Tibial artery (tissue), 4 donors: ENCODE measurements around the gene EFS.

ENCODE experiments used
- DNase-seq, 2 donors: peaks; one replicate each; pipeline ENCODE4 v3.0.0-alpha.2; 2019
- H3K27ac ChIP-seq, 2 donors: fragments of 200-600 bp; sonication (generic) in 1 of 2; 1 replicate in 1 of 2; 2 replicates in 1 of 2; pipeline ENCODE4 v1.5.1; 2018 to 2019; ENCODE audit warnings: mild to moderate bottlenecking in 1 of 2
- H3K27me3 ChIP-seq, 2 donors: fragments of 200-600 bp; sonication (generic) in 1 of 2; one replicate each; pipeline versions ENCODE4 v1.5.1 to v1.6.0; 2016 to 2019
- H3K36me3 ChIP-seq, 3 donors: fragments of 200-600 bp; sonication (generic) in 2 of 3; one replicate each; pipeline ENCODE4 v1.5.1; 2016 to 2019; ENCODE audit warnings: mild to moderate bottlenecking in 2 of 3
- H3K4me1 ChIP-seq, 4 donors: fragments of 200-600 bp; sonication (generic) in 2 of 4; 1 replicate in 3 of 4; 2 replicates in 1 of 4; pipeline ENCODE4 v1.5.1; 2016 to 2019
- H3K4me3 ChIP-seq, 2 donors: fragments of 200-600 bp; sonication (generic) in 1 of 2; 1 replicate in 1 of 2; 2 replicates in 1 of 2; pipeline ENCODE4 v1.5.1; 2018 to 2019; ENCODE audit warnings: mild to moderate bottlenecking in 2 of 2
- H3K9me3 ChIP-seq, 3 donors: fragments of 200-600 bp; sonication (generic) in 1 of 3; one replicate each; pipeline ENCODE4 v1.5.1; 2016 to 2019
- CTCF ChIP-seq, 2 experiments: fragments of 200-600 bp in 1 of 2; fragments of 450-650 bp in 1 of 2; IDR thresholded peaks; one replicate each; pipeline ENCODE4 v1.5.1; 2017 to 2019; ENCODE audit warnings: antibody characterized with exemption in 2 of 2, mild to moderate bottlenecking in 1 of 2, moderate library complexity in 1 of 2
- intact Hi-C: fragments of 100-400 bp; cut with DNase I; formaldehyde crosslinking; loops from one replicate; pipeline ENCODE4 v1.15.0; 2023; ENCODE audit warnings: low total_unique reads

The EFS gene

GRCh38 chr14:23359167-23359626 is 5.8 kb downstream of the EFS start:
- peaks cover 9 to 54% (median 10%) of the 10 kb centered on the region in 3 donors for H3K36me3 ChIP-seq
- no peaks in the 10 kb centered on the region for H3K27me3 ChIP-seq
- intact Hi-C loops = no loop called here
- H3K4me1 ChIP-seq = peaks cover 0 to 38% (median 13%) of the 10 kb centered on the region in 4 donors
- H3K27ac ChIP-seq = peak overlapping the region in 1 of 2 donors; percentile 4
- H3K4me3 ChIP-seq = no peak overlapping the region
- H3K9me3 ChIP-seq = no peaks in the 10 kb centered on the region
- TF ChIP-seq CTCF (IDR thresholded peaks at IDR 0.05) = no peak
- DNase-seq = no peak

- H3K27me3 ChIP-seq = no peaks in the 10 kb centered on the region
- intact Hi-C loops = no loop called here
Measured at GRCh38 chr14:23358553-23359166, 6.3 kb downstream of the EFS start.

GRCh38 chr14:23358042-23358441 is 6.9 kb downstream of the EFS start:
- Histone ChIP-seq H3K4me1 (peaks cover 0 to 27% (median 9%) of the 10 kb centered on the region in 4 donors), H3K9me3 (no peaks in the 10 kb centered on the region), H3K36me3 (peaks cover 9 to 54% (median 10%) of the 10 kb centered on the region in 3 donors), H3K4me3 (no peak overlapping the region), H3K27ac (no peak overlapping the region), H3K27me3 (no peaks in the 10 kb centered on the region)
- no peak for DNase-seq
- TF ChIP-seq CTCF (IDR thresholded peaks at IDR 0.05) = no peak
- intact Hi-C loops = no loop called here

More at GRCh38 chr14:23358553-23359166, 6.3 kb downstream of the EFS start:
- no peak overlapping the region for H3K4me3 ChIP-seq
- H3K36me3 ChIP-seq = peaks cover 9 to 54% (median 10%) of the 10 kb centered on the region in 3 donors
- peaks cover 0 to 33% (median 10%) of the 10 kb centered on the region in 4 donors for H3K4me1 ChIP-seq
- H3K27ac ChIP-seq = no peak overlapping the region
- TF ChIP-seq CTCF (IDR thresholded peaks at IDR 0.05) = no peak
- no peaks in the 10 kb centered on the region for H3K9me3 ChIP-seq
- DNase-seq = no peak

GRCh38 chr14:23357261-23357660 is 7.7 kb downstream of the EFS start:
- Histone ChIP-seq H3K27ac (no peak overlapping the region), H3K4me1 (peaks cover 0 to 21% (median 7%) of the 10 kb centered on the region in 4 donors), H3K36me3 (peaks cover 9 to 54% (median 10%) of the 10 kb centered on the region in 3 donors), H3K27me3 (no peaks in the 10 kb centered on the region), H3K9me3 (no peaks in the 10 kb centered on the region), H3K4me3 (no peak overlapping the region)
- intact Hi-C loops = no loop called here
- TF ChIP-seq CTCF (IDR thresholded peaks at IDR 0.05) = no peak
- DNase-seq = no peak

- no peak overlapping the region for H3K27ac ChIP-seq
- TF ChIP-seq CTCF (IDR thresholded peaks at IDR 0.05) = no peak
- H3K4me1 ChIP-seq = peaks cover 0 to 21% (median 10%) of the 10 kb centered on the region in 4 donors
- no peaks in the 10 kb centered on the region for H3K27me3 ChIP-seq
- DNase-seq = no peak
- intact Hi-C loops = no loop called here
- no peaks in the 10 kb centered on the region for H3K9me3 ChIP-seq
- peaks cover 9 to 54% (median 10%) of the 10 kb centered on the region in 3 donors for H3K36me3 ChIP-seq
- no peak overlapping the region for H3K4me3 ChIP-seq
Measured at GRCh38 chr14:23356662-23357061, 8.3 kb downstream of the EFS start.
